Thyroid gland (tissue), 4 donors: ENCODE data around the gene RAD18.

ENCODE experiments used
- CTCF ChIP-seq, 6 experiments: fragments of 200-600 bp in 3 of 6; fragments of 450-650 bp in 3 of 6; sonication (generic) in 3 of 6; IDR thresholded peaks; one replicate each; pipeline ENCODE4 v1.5.1; 2016 to 2019; ENCODE audit warnings: antibody characterized with exemption in 6 of 6, mild to moderate bottlenecking in 2 of 6, inconsistent platforms in 1 of 6, moderate library complexity in 1 of 6
- POLR2A ChIP-seq, 2 donors: fragments of 450-650 bp; IDR thresholded peaks; one replicate each; pipeline ENCODE4 v1.6.1; 2017; ENCODE audit warnings: antibody characterized with exemption in 2 of 2, mild to moderate bottlenecking in 2 of 2, moderate library complexity in 1 of 2

GRCh38 chr3:8982509-8982908 lies 19.2 kb upstream of the RAD18 start:
- TF ChIP-seq CTCF (IDR thresholded peaks at IDR 0.05) (no peak), POLR2A (IDR thresholded peaks at IDR 0.05) (no peak)
